Activated CD8-positive, alpha-beta T cell treated with anti-CD3 and anti-CD28 coated beads for 36 hours (primary cell): Measurements from ENCODE around the gene EIPR1. TPM values are rescaled to one million over a fixed set of nuclear protein-coding genes. Genes with fewer than 3 reads are reported as not detected.

Source experiments
- ATAC-seq: fragments of 200-7000 bp; cut with Tn5 transposase; one replicate; pipeline ENCODE4 v1.10.0; 2021; ENCODE audit warnings: mild to moderate bottlenecking, moderate library complexity
- CTCF ChIA-PET: fragments of 350-600 bp; sonication (Branson Sonifier 250); formaldehyde crosslinking; loops from one replicate; lab custom pipeline; 2021; ENCODE audit warnings: antibody characterized with exemption; lab: Charles Lee
- POLR2A ChIA-PET: fragments of 350-600 bp; sonication (Branson Sonifier 250); formaldehyde crosslinking; loops from one replicate; lab custom pipeline; 2021; ENCODE audit warnings: antibody characterized with exemption; lab: Charles Lee
- DNase-seq: peaks from one replicate; pipeline ENCODE4 v3.0.0-alpha.2; 2020
- H3K27ac Mint-ChIP-seq: one replicate; pipeline ENCODE4 v1.8.0; 2021; ENCODE audit warnings: mild to moderate bottlenecking, mixed read lengths
- H3K27me3 Mint-ChIP-seq: one replicate; pipeline ENCODE4 v1.8.0; 2021; ENCODE audit warnings: mixed read lengths
- H3K36me3 Mint-ChIP-seq: one replicate; pipeline ENCODE4 v1.8.0; 2021; ENCODE audit warnings: low read depth, mixed read lengths
- H3K4me1 Mint-ChIP-seq: one replicate; pipeline ENCODE4 v1.8.0; 2021; ENCODE audit warnings: low read depth, mixed read lengths
- H3K4me3 Mint-ChIP-seq: one replicate; pipeline ENCODE4 v1.8.0; 2021; ENCODE audit warnings: mild to moderate bottlenecking, moderate library complexity, mixed read lengths
- H3K9me3 Mint-ChIP-seq: one replicate; pipeline ENCODE4 v1.8.0; 2021; ENCODE audit warnings: mixed read lengths
- CTCF ChIP-seq: fragments of 200-600 bp; IDR thresholded peaks from one replicate; pipeline ENCODE4 v1.8.0; 2022; ENCODE audit warnings: antibody characterized with exemption, mild to moderate bottlenecking
- intact Hi-C: fragments of 100-400 bp; cut with micrococcal nuclease; formaldehyde crosslinking; loops from one replicate; pipeline ENCODE4 v1.10.0; 2022
- total RNA-seq, 2 experiments: library from RNA; stranded (reverse); gene quantifications; one replicate each; pipeline ENCODE4 v1.2.3, GENCODE V29; 2021

EIPR1 gene
- total RNA-seq, 2 experiments from 2014 or later = 38.4 to 39.1 TPM

GRCh38 chr2:3174626-3175567 is 202.7 kb downstream of the EIPR1 start:
- H3K27me3 Mint-ChIP-seq = no peaks in the 10 kb centered on the region
- H3K27ac Mint-ChIP-seq = no peak overlapping the region
- CTCF ChIA-PET = no interaction called here
- no peak overlapping the region for H3K4me3 Mint-ChIP-seq
- peaks cover 9% of the 10 kb centered on the region for H3K36me3 Mint-ChIP-seq
- DNase-seq (no peak), ATAC-seq (no peak)
- intact Hi-C loops = no loop called here
- POLR2A ChIA-PET = no interaction called here
- no peaks in the 10 kb centered on the region for H3K9me3 Mint-ChIP-seq
- H3K4me1 Mint-ChIP-seq = no peaks in the 10 kb centered on the region
- no peak for TF ChIP-seq CTCF

GRCh38 chr2:3173031-3173430 is 204.6 kb downstream of the EIPR1 start:
- no peak overlapping the region for H3K27ac Mint-ChIP-seq
- no peaks in the 10 kb centered on the region for H3K9me3 Mint-ChIP-seq
- no peak for TF ChIP-seq CTCF
- ChIA-PET POLR2A (no interaction called here), CTCF (no interaction called here)
- no peaks in the 10 kb centered on the region for H3K27me3 Mint-ChIP-seq
- ATAC-seq (no peak), DNase-seq (no peak)
- intact Hi-C loops = no loop called here
- H3K36me3 Mint-ChIP-seq = peaks cover 11% of the 10 kb centered on the region
- H3K4me3 Mint-ChIP-seq = no peak overlapping the region
- no peaks in the 10 kb centered on the region for H3K4me1 Mint-ChIP-seq

- intact Hi-C loops = no loop called here
- POLR2A ChIA-PET = no interaction called here
- H3K36me3 Mint-ChIP-seq = peaks cover 12% of the 10 kb centered on the region
Observed at GRCh38 chr2:3172265-3172935, 205.2 kb downstream of the EIPR1 start.

GRCh38 chr2:3171564-3172264 is 205.9 kb downstream of the EIPR1 start:
- intact Hi-C loops = no loop called here
- POLR2A ChIA-PET = no interaction called here
- H3K9me3 Mint-ChIP-seq = no peaks in the 10 kb centered on the region
- no peak overlapping the region for H3K27ac Mint-ChIP-seq
- H3K4me1 Mint-ChIP-seq = no peaks in the 10 kb centered on the region
- peaks cover 18% of the 10 kb centered on the region for H3K36me3 Mint-ChIP-seq
- CTCF ChIA-PET = no interaction called here
- no peak overlapping the region for H3K4me3 Mint-ChIP-seq
- no peaks in the 10 kb centered on the region for H3K27me3 Mint-ChIP-seq
- no peak for TF ChIP-seq CTCF
- no peak for DNase-seq
- no peak for ATAC-seq

More at GRCh38 chr2:3172265-3172935, 205.2 kb downstream of the EIPR1 start:
- H3K27ac Mint-ChIP-seq = no peak overlapping the region
- H3K9me3 Mint-ChIP-seq = no peaks in the 10 kb centered on the region
- H3K4me1 Mint-ChIP-seq = no peaks in the 10 kb centered on the region
- no peaks in the 10 kb centered on the region for H3K27me3 Mint-ChIP-seq
- TF ChIP-seq CTCF = no peak
- H3K4me3 Mint-ChIP-seq = no peak overlapping the region
- ATAC-seq (no peak), DNase-seq (no peak)
- CTCF ChIA-PET = no interaction called here
